GM21423 (cell line): ENCODE results near the gene PIBF1.

Experiments
- ATAC-seq: cut with Tn5 transposase; IDR thresholded peaks from one replicate; pipeline ENCODE4 v1.9.1; 2021; ENCODE audit warnings: mild to moderate bottlenecking, moderate library complexity; ENCODE audit not compliant: unreplicated experiment

PIBF1 gene

GRCh38 chr13:73058064-73058313 is 276.1 kb downstream of the PIBF1 start:
- no peak for ATAC-seq

GRCh38 chr13:73058432-73058735 is 276.5 kb downstream of the PIBF1 start:
- peak; percentile 9 for ATAC-seq

- peak; percentile 97 for ATAC-seq
Observed at GRCh38 chr13:73058736-73059459, 277.0 kb downstream of the PIBF1 start, which contains the start of gene KLF5. Gene KLF5, plus strand, starts transcription at chr13:73059005. Its CDS starts 323 bp downstream, at chr13:73059328.

- peak; percentile 43 for ATAC-seq
Observed at GRCh38 chr13:73059460-73060250, 277.7 kb downstream of the PIBF1 start.

GRCh38 chr13:73060251-73061160 is 278.6 kb downstream of the PIBF1 start:
- ATAC-seq: no peak

GRCh38 chr13:73061473-73061872 is 279.5 kb downstream of the PIBF1 start:
- no peak for ATAC-seq

- ATAC-seq: no peak
Observed at GRCh38 chr13:73061876-73062275, 279.9 kb downstream of the PIBF1 start.

GRCh38 chr13:73062468-73062867 is 280.5 kb downstream of the PIBF1 start:
- ATAC-seq: no peak

- ATAC-seq: no peak
Observed at GRCh38 chr13:73063166-73063565, 281.2 kb downstream of the PIBF1 start.

- ATAC-seq: no peak
Observed at GRCh38 chr13:73065036-73065435, 283.1 kb downstream of the PIBF1 start.

- no peak for ATAC-seq
Observed at GRCh38 chr13:73065665-73066340, 283.9 kb downstream of the PIBF1 start.
